Hair follicle dermal papilla cell (primary cell): Measurements from ENCODE around the gene TPP1. TPM values are rescaled to one million over a fixed set of nuclear protein-coding genes. Genes with fewer than 3 reads are reported as not detected.

Experiments used
- total RNA-seq: library from RNA; depleted of rRNA; stranded (reverse); fragments of >200 nt; gene quantifications from 2 replicates; pipeline ENCODE4 v1.2.3, GENCODE V29; 2012

TPP1 gene
- total RNA-seq, result 69.9 and 101 TPM in 2 replicates

DNA sequence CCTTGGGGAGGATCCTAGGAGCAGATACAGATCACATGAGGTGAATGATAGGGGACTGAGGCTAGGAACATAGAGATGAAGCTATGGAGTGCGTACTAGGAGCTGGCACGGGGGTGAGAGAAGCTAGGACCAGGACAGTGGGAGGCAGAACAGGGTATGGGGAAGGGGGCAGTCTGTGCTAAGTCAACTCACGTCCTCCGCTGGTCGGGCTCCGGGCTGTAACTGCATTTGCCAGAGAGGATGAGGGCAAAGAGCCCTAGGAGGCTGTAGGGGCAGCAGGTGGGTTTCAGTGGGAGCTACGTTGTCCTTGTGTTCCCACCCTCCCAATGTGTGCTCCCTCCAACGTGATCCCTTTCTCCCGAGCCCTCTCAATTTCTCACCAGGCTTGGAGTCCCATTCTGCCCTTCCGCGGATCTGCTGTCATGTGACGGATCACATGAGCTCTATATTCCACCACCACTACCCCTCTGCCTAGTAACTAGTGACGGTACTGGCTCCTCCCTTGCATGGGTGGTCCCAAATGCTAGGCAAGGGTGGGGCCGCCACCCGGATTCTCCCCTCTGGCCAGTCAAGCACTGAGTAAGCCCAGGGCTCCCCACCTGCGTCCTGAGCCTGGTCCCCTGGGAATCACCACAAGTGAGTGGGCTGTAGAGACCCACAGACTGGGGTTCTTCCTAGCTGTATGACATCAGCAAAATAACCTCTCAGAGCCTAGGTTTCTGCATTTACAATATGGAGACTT is at the start of gene TPP1:
Gene TPP1 (minus strand): TSS at position 419 of the 742 bp plus-strand sequence. CDS start 22 bp downstream, at position 397.

GRCh38 chr11:6655790-6656583 is 36.8 kb upstream of the TPP1 start, which contains the start of gene DCHS1:
Gene DCHS1, minus strand, starts transcription at chr11:6655809. Its CDS starts 14,196 bp downstream, at chr11:6641613.

DNA sequence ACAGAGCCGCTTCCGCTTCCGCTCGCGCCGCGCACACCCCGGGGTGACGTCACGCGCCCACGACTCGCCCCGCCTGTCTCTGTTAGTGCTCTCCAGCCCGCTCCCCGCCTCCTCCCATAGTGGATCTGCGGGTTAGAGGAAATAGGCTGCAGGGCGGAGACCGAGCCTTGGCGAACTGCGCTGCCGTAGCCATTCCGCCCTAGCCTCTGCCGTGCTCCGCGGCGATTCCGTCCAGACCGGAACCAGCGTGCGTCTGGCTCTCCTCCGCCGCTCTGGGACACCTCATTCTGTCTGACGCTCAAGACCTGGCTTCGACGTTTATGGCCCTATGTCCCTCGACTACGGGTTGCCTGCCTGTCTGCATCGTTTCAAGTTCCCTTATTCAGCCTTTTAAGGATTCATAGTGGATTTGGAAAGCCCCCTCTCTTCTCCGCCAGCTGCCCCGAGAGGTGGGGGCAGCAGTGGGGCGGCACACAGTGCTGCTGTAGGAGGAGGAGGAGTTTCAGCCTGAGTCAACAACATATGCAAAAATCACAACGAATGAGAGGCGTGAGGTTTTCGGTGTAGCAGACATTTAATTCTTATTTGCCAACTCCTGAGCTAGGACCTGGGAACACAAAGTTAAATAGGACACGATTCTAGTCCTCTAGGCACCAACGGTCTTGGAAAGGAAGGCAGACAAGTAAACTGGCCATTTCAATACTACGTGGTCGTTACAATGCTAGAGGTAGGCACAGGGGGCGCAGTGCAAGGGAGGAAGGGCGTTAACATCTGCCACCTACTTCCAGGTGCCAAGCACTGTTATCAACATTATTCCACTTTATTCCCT is 6.8 kb downstream of the TPP1 start, which contains the start of gene TAF10:
Gene TAF10 (minus strand): TSS at position 4 of the 829 bp plus-strand sequence. CDS start 27 bp downstream, outside the sequence.

DNA sequence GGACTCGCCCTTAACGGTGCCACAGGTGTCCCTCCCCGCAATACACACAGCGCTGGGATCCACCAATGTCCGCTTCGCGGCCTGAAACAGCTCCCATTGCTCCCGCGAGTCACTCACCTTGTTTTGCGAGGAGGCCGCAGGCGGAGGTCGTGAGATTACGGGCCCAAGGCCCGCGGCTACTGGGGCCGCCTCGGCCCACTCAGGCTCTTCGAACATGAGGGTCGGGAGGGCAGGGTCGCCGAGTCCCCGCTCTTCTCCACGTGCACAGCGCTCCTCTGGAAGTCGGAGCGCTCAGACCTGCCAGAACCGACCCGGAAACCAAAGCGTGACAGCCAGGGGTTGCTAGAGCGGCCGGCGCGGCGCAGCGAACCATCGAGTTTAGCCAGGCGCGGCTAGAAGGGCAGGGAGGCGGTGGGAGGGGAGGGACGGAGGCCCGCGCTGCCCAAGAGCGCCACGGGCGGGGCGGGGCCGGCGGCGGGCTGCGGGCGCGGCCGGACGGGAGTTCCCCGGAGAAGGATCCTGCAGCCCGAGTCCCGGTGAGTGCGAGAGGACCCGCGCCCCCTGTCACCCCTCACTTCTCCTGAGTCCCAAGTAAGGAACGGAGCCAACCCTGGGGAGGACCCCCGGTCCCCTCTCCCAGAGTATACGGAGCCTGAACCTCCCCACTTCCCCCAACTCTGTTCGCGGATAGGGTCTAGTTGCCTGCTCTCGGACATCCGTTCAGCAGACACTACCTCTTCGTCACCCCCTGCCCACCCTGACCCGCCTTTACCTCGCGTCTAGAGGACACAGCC is 15.7 kb downstream of the TPP1 start, which contains the start of the genes ILK and RRP8:
Gene ILK (plus strand): TSS at position 488 of the 794 bp plus-strand sequence. CDS start 498 bp downstream, outside the sequence.
Gene RRP8 (minus strand): TSS at position 330 of the 794 bp plus-strand sequence. CDS start 114 bp downstream, at position 216.

Other genes with a start within 250 kb of the TPP1 start
- gene SMPD1, start 228.9 kb downstream of the TPP1 start, total RNA-seq, result 34.7 and 42.5 TPM in 2 replicates
- 75.6 and 82.3 TPM in 2 replicates for gene APBB1, start 200.3 kb downstream of the TPP1 start, total RNA-seq
- 1.2 and 2.1 TPM in 2 replicates for gene HPX, start 178.4 kb downstream of the TPP1 start, total RNA-seq
- gene TRIM3, start 145.5 kb downstream of the TPP1 start, total RNA-seq, result 26.6 and 27.4 TPM in 2 replicates
- 86.6 and 87.3 TPM in 2 replicates for gene ARFIP2, start 138.1 kb downstream of the TPP1 start, total RNA-seq
- gene TIMM10B, start 137.9 kb downstream of the TPP1 start, total RNA-seq, result 52.7 and 54.4 TPM in 2 replicates
- gene DNHD1, start 122.1 kb downstream of the TPP1 start, total RNA-seq, result 9.4 and 13.0 TPM in 2 replicates
- 12.5 and 12.8 TPM in 2 replicates for gene RRP8, start 15.8 kb downstream of the TPP1 start, total RNA-seq
- gene ILK, start 15.6 kb downstream of the TPP1 start, total RNA-seq, result 216 and 230 TPM in 2 replicates
- gene TAF10, start 7.2 kb downstream of the TPP1 start, total RNA-seq, result 27.7 and 38.3 TPM in 2 replicates
- 42.3 and 53.2 TPM in 2 replicates for gene DCHS1, start 36.4 kb upstream of the TPP1 start, total RNA-seq
- 28.4 and 39.6 TPM in 2 replicates for gene MRPL17, start 63.9 kb upstream of the TPP1 start, total RNA-seq
- 0.12 and 0.16 TPM in 2 replicates for gene OR2AG2, start 152.6 kb upstream of the TPP1 start, total RNA-seq
- gene OR2AG1, start 163.6 kb upstream of the TPP1 start, total RNA-seq, result not detected in 2 replicates
- gene OR6A2, start 180.3 kb upstream of the TPP1 start, total RNA-seq, result 0.32 and 0.49 TPM in 2 replicates
- not detected in 2 replicates for gene OR10A5, start 226.3 kb upstream of the TPP1 start, total RNA-seq
- gene OR10A2, start 243.6 kb upstream of the TPP1 start, total RNA-seq, result not detected in 2 replicates